K562 (cell line): ENCODE results near the gene TUBGCP5. TPM values are rescaled to one million over a fixed set of nuclear protein-coding genes. Genes with fewer than 3 reads are reported as not detected.

Experiments used
- CREBBP ChIP-seq: IDR thresholded peaks from one replicate; pipeline ENCODE4 v1.6.1; 2012; ENCODE audit warnings: low read depth, mild to moderate bottlenecking, control low read depth, inconsistent platforms, low read length
- ETS1 ChIP-seq: conservative IDR thresholded peaks from 2 replicates; pipeline ENCODE4 v1.6.1; 2011; ENCODE audit warnings: low read depth, mild to moderate bottlenecking, low read length; ENCODE audit not compliant: control insufficient read depth
- ETS2 ChIP-seq: IDR thresholded peaks from 2 replicates; pipeline ENCODE4 v1.6.1; 2016; ENCODE audit warnings: borderline replicate concordance, missing genetic modification characterization, mild to moderate bottlenecking, moderate library complexity, missing compliant biosample characterization; ENCODE audit not compliant: poor library complexity, severe bottlenecking
- ID3 ChIP-seq, 2 experiments: fragments of 250-450 bp in 1 of 2; fragments of 450-650 bp in 1 of 2; sonication (Bioruptor Pico) in 1 of 2; IDR thresholded peaks; 2 replicates each; pipeline versions ENCODE4 v1.6.1 to v1.8.0; 2016 to 2021; ENCODE audit warnings: mild to moderate bottlenecking in 2 of 2, moderate library complexity in 2 of 2, missing compliant biosample characterization in 1 of 2, missing genetic modification characterization in 1 of 2
- MBD2 ChIP-seq: sonication (generic); IDR thresholded peaks from 2 replicates; pipeline ENCODE4 v1.6.1; 2016; ENCODE audit warnings: low read depth, borderline replicate concordance
- MGA ChIP-seq: fragments of 450-650 bp; IDR thresholded peaks from 2 replicates; pipeline ENCODE4 v1.6.1; 2016; ENCODE audit warnings: mild to moderate bottlenecking, moderate library complexity
- NEUROD1 ChIP-seq: fragments of 150-350 bp; IDR thresholded peaks from 2 replicates; pipeline ENCODE4 v1.6.1; 2014; ENCODE audit warnings: borderline replicate concordance, low read length, low read depth; ENCODE audit not compliant: partially characterized antibody
- SMARCA4 ChIP-seq: fragments of 450-650 bp; IDR thresholded peaks from 2 replicates; pipeline ENCODE4 v1.6.1; 2016
- STAT6 ChIP-seq: sonication (generic); formaldehyde crosslinking; IDR thresholded peaks from 2 replicates; pipeline ENCODE4 v1.8.1; 2023; ENCODE audit warnings: mild to moderate bottlenecking, missing genetic modification reagents
- polyA plus RNA-seq, 8 experiments: library from polyadenylated mRNA; depleted of rRNA in 4 of 8; stranded (reverse) in 5 of 8; unstranded in 3 of 8; fragments of >200 nt; fragmentation: Nextera tagmentation in 2 of 8; fragmentation: Illumina TruSeq in 1 of 8; extraction: Ambion mirVana in 2 of 8; extraction: Trizol in 1 of 8; gene quantifications; 2 replicates each; pipeline versions ENCODE4 v1.2.1 to v1.2.3, GENCODE V29; 2011 to 2014; ENCODE audit warnings: inconsistent platforms in 1 of 8, missing spikeins in 1 of 8
- total RNA-seq, 7 experiments: library from RNA; depleted of rRNA in 6 of 7; stranded (reverse); fragments of >200 nt in 6 of 7; fragmentation: Illumina TruSeq in 2 of 7; extraction: Trizol in 2 of 7; gene quantifications; 2 replicates each; pipeline versions ENCODE4 v1.2.1 to v1.2.3, GENCODE V29; 2011 to 2021; ENCODE audit warnings: low replicate concordance in 1 of 7

The TUBGCP5 gene
- total and polyA plus RNA-seq, 9 of the 15 experiments (the other 6 are each of a cell fraction or from before 2014, with no cell fraction given) = 5.8 to 33.9 (median 23.2) TPM

GRCh38 chr15:23039143-23039916 is at the start of gene TUBGCP5 (continued):
- TF ChIP-seq STAT6 (CRISPR knock-in tag) (0 out of 2 replicates have a peak, but pooled peaks have one; percentile 3), SMARCA4 (no peak), ID3 (CRISPR knock-in tag; IDR thresholded peaks at IDR 0.05) (no peak), ID3 (tag; IDR thresholded peaks at IDR 0.05) (peak; percentile 41; the same call in 1 of the 2 replicates), MBD2 (peak; percentile 67), MGA (peak; percentile 54), CREBBP (no peak), ETS1 (0 out of 2 replicates have a peak, but pooled peaks have one; percentile 42), NEUROD1 (peak; percentile 96), ETS2 (tag) (no peak)
